Body of pancreas (tissue), 4 donors: ENCODE data around the gene MSL1. TPM values are rescaled to one million over a fixed set of nuclear protein-coding genes. Genes with fewer than 3 reads are reported as not detected.

ENCODE experiments used
- ATAC-seq: fragments of 150-250 bp; one replicate; pipeline ENCODE4 v1.9.1; 2016
- DNase-seq, 4 donors: peaks; one replicate each; pipeline ENCODE4 v3.0.0-alpha.2; 2019
- H3K27ac ChIP-seq, 4 donors: fragments of 200-600 bp; sonication (generic); 1 replicate in 3 of 4; 2 replicates in 1 of 4; pipeline versions ENCODE4 v1.5.1 to v1.6.1; 2016 to 2019; ENCODE audit warnings: mild to moderate bottlenecking in 1 of 4, mixed read lengths in 1 of 4, moderate library complexity in 1 of 4
- H3K27me3 ChIP-seq, 2 donors: fragments of 200-600 bp; sonication (generic); one replicate each; pipeline ENCODE4 v1.6.0; 2016; ENCODE audit warnings: mild to moderate bottlenecking in 1 of 2
- H3K36me3 ChIP-seq, 2 donors: fragments of 200-600 bp; sonication (generic); replicated peaks in 1 of 2; 2 replicates each; pipeline ENCODE4 v1.5.1; 2016; ENCODE audit warnings: low read depth in 2 of 2; ENCODE audit not compliant: insufficient read depth in 1 of 2
- H3K4me1 ChIP-seq: fragments of 200-600 bp; sonication (generic); one replicate; pipeline ENCODE4 v1.6.0; 2016
- H3K4me3 ChIP-seq, 2 donors: fragments of 200-600 bp; sonication (generic); 1 replicate in 1 of 2; 2 replicates in 1 of 2; pipeline ENCODE4 v1.5.1; 2016 to 2019
- H3K9me3 ChIP-seq, 3 donors: fragments of 200-600 bp; sonication (generic); 1 replicate in 2 of 3; 2 replicates in 1 of 3; pipeline ENCODE4 v1.5.1; 2016
- CTCF ChIP-seq, 7 experiments: fragments of 450-650 bp in 4 of 7; fragments of 200-600 bp in 3 of 7; sonication (generic) in 3 of 7; IDR thresholded peaks; one replicate each; pipeline ENCODE4 v1.5.1; 2016 to 2019; ENCODE audit warnings: antibody characterized with exemption in 7 of 7
- POLR2A ChIP-seq, 3 donors: fragments of 450-650 bp; IDR thresholded peaks; one replicate each; pipeline ENCODE4 v1.6.1; 2016; ENCODE audit warnings: antibody characterized with exemption in 3 of 3, mild to moderate bottlenecking in 2 of 3
- WGBS, 2 donors: methylation state at CpG; one replicate each; pipeline ENCODE4 v1.1.5; 2017; 5-methylcytosine and 5-hydroxymethylcytosine counted together
- intact Hi-C: fragments of 100-400 bp; cut with DNase I; formaldehyde crosslinking; loops from one replicate; pipeline ENCODE4 v1.15.1; 2023
- total RNA-seq, 2 donors: library from RNA; depleted of rRNA; stranded (reverse); fragments of >200 nt; gene quantifications; one replicate each; pipeline ENCODE4 v1.1.0, GENCODE V29; 2016

MSL1 gene
- 100 to 1,000 TPM in 1 of 2 donors, 10 to 100 TPM in 1; 75.5 to 157 TPM for total RNA-seq

GRCh38 chr17:40121181-40122135, at the start of gene MSL1:
TSS of gene MSL1 (plus strand) at chr17:40121971. CDS start at chr17:40122613, 642 bp downstream.
- intact Hi-C loops, result loop anchor here (10.0 kb wide), 1 partner anchor 53 kb away; the partner anchor contains the start of gene RAPGEFL1
- peak; percentile 82 for ATAC-seq

GRCh38 chr17:40072040-40072734, 49.6 kb upstream of the MSL1 start:
- ATAC-seq, result peak; percentile 39
- WGBS, 2 donors, result 4 to 9% methylated on average over 4 to 19 of the region's 19 CpGs
- peak overlapping the region; percentile 90 to 98 (median 98) for H3K27ac ChIP-seq

More at GRCh38 chr17:40121181-40122135, at the start of gene MSL1:
- TF ChIP-seq CTCF (IDR thresholded peaks at IDR 0.05) (no peak), POLR2A (IDR thresholded peaks at IDR 0.05) (peak in 2 of 3 donors; percentile 43 to 61)
- H3K27me3 ChIP-seq, result no peaks in the 10 kb centered on the region
- H3K4me1 ChIP-seq, result peaks cover 22% of the 10 kb centered on the region
- DNase-seq, result peak; percentile 89 to 90 (median 89)
- peak within 1 kb of the TSS; percentile 92 to 96 (median 96) for H3K27ac ChIP-seq
- no peaks in the 10 kb centered on the region for H3K9me3 ChIP-seq
- no peaks in the 10 kb centered on the region for H3K36me3 ChIP-seq
- WGBS, 2 donors, result 1 to 3% methylated on average over 34 to 78 of the region's 82 CpGs
- peak within 1 kb of the TSS; percentile 95 to 98 for H3K4me3 ChIP-seq

GRCh38 chr17:40072735-40073346, 48.9 kb upstream of the MSL1 start:
- WGBS, 2 donors, result 4 to 9% methylated on average over 3 to 8 of the region's 8 CpGs
- intact Hi-C loops, result no loop called here
- no peaks in the 10 kb centered on the region for H3K27me3 ChIP-seq
- H3K4me1 ChIP-seq, result peaks cover 95% of the 10 kb centered on the region
- peak; percentile 30 to 67 (median 58) for DNase-seq
- no peak overlapping the region for H3K4me3 ChIP-seq
- H3K9me3 ChIP-seq, result no peaks in the 10 kb centered on the region
- H3K36me3 ChIP-seq, result no peaks in the 10 kb centered on the region
- no peak for ATAC-seq
- TF ChIP-seq POLR2A (IDR thresholded peaks at IDR 0.05), result peak in 1 of 3 donors; percentile 18
- no peak for TF ChIP-seq CTCF (IDR thresholded peaks at IDR 0.05)
- peak overlapping the region; percentile 90 to 98 (median 98) for H3K27ac ChIP-seq

More at GRCh38 chr17:40072040-40072734, 49.6 kb upstream of the MSL1 start:
- H3K4me3 ChIP-seq, result no peak overlapping the region
- peaks cover 100% of the 10 kb centered on the region for H3K4me1 ChIP-seq
- no peaks in the 10 kb centered on the region for H3K27me3 ChIP-seq
- no peaks in the 10 kb centered on the region for H3K36me3 ChIP-seq
- DNase-seq, result peak; percentile 87 to 98 (median 94)
- intact Hi-C loops, result no loop called here
- H3K9me3 ChIP-seq, result no peaks in the 10 kb centered on the region
- TF ChIP-seq POLR2A (IDR thresholded peaks at IDR 0.05), result no peak
- TF ChIP-seq CTCF (IDR thresholded peaks at IDR 0.05), result no peak

- TF ChIP-seq CTCF (IDR thresholded peaks at IDR 0.05) (no peak), POLR2A (IDR thresholded peaks at IDR 0.05) (no peak)
- ATAC-seq (no peak), DNase-seq (no peak)
- H3K9me3 ChIP-seq, result no peaks in the 10 kb centered on the region
- H3K27ac ChIP-seq, result peak overlapping the region; percentile 90 to 98 (median 98)
- intact Hi-C loops, result no loop called here
- no peaks in the 10 kb centered on the region for H3K27me3 ChIP-seq
- WGBS, 2 donors, result 75 to 81% methylated on average over 7 of the region's 7 CpGs
- H3K4me1 ChIP-seq, result peaks cover 87% of the 10 kb centered on the region
- H3K36me3 ChIP-seq, result no peaks in the 10 kb centered on the region
- H3K4me3 ChIP-seq, result no peak overlapping the region
Observed at GRCh38 chr17:40073454-40074174, 48.2 kb upstream of the MSL1 start.
